GM21423 (cell line): ENCODE results near the gene TAS2R8.
"Not testable (repeated sequence)": the region's sequence is repeated elsewhere in the genome, so short reads cannot be mapped to it uniquely, and the experiment has no call there.

ENCODE experiments used
- ATAC-seq: cut with Tn5 transposase; IDR thresholded peaks from one replicate; pipeline ENCODE4 v1.9.1; 2021; ENCODE audit warnings: mild to moderate bottlenecking, moderate library complexity; ENCODE audit not compliant: unreplicated experiment

TAS2R8 gene, protein sequence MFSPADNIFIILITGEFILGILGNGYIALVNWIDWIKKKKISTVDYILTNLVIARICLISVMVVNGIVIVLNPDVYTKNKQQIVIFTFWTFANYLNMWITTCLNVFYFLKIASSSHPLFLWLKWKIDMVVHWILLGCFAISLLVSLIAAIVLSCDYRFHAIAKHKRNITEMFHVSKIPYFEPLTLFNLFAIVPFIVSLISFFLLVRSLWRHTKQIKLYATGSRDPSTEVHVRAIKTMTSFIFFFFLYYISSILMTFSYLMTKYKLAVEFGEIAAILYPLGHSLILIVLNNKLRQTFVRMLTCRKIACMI

GRCh38 chr12:10807186-10807585 lies at the start of gene TAS2R8:
TSS of gene TAS2R8 (minus strand) at chr12:10807286. CDS start at chr12:10806980, 306 bp downstream.
- no peak for ATAC-seq

DNA sequence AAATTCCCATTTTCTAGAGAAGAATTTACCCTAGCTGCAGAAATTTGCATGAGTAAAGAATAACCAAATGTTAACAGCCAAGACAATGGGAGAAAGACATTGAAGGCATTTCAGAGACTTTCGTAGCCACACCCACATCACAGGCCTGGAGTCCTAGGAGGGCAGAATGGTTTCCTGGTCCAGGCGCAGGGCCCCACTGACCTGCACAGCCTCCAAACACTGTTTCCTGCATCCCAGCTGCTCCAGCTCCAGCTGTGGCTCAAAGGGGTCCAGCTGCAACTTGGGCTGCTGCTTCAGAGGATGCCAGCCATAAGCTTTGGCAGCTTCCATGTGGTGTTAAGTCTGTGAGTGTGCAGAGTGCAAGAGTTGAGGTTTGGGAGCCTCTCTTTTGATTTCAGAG lies 48.7 kb upstream of the TAS2R8 start:
- no peak for ATAC-seq

DNA sequence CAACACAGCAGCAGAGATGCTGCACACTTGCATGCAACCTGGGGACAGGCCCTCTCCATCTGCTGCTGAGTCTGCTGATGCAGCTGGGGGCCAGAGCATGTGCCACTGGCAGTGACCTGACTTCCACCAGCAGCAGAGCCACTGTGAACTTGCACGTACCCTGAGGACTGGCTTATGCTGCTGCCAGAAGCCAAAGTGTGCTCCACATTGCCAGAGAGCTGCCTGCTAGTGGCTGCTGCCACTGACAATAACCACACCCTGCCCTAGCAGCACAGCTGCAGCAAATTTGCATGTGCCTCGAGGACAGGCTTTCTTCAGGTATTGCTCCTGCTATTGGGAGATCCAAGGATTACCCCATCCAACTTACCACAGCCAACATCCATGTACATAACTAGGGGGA lies 46.7 kb upstream of the TAS2R8 start:
- ATAC-seq, result no peak

DNA sequence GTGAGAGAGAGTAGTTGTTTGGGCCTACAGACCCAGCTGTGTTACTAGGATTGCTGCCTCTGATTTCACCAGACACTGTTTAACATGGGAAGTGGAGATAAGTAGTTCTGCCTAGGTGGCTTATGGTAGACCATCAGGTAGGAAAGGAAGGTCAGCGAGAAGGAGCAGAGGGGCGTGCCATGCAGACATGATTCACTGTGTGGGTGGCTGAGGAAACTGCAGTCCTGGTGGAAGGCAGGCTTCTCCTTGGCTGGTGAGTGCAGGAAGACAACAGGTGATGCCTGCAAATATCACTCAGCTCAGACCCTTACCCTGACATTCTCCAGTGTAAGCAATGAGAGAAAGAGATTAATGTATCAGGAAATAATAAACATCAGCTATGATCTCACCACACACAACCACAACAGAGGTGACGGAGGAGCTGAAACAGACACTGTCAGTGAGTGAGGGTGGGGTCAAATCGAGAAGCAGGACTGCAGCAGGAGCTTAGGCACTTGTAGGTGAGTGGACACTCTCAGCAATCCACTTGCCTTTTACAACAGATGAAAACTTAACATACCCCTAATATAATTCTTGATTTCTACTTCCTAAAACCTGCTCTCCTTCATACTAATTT lies 44.3 kb upstream of the TAS2R8 start:
- no peak for ATAC-seq

DNA sequence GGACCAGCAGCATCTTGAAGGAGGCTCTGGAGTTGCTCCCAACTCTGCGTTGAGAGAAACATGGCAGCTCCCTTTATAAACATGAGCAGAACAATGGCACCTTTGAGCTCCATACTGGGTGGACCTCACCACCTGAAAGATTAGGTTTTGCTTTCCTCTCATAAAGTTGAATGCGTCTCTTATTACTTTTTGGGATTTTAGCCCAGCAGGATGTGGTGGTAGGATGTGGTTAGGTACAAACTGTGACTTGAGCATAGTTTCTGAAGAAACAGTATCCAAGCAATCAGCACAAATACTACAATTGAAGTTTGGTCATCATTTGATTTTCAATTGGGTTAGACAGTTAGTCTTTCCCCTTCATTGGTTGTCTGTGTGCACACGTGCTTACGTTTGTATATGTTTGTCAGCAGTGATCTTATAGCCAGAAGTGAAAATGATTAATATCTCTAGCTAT lies 42.4 kb upstream of the TAS2R8 start, which contains the start of gene PRR4:
Gene PRR4 (minus strand): TSS at position 51 of the 454 bp plus-strand sequence. CDS start 38 bp downstream, at position 13.
- ATAC-seq, result no peak

- ATAC-seq, result no peak
Measured at GRCh38 chr12:10847744-10848143, 40.7 kb upstream of the TAS2R8 start.

DNA sequence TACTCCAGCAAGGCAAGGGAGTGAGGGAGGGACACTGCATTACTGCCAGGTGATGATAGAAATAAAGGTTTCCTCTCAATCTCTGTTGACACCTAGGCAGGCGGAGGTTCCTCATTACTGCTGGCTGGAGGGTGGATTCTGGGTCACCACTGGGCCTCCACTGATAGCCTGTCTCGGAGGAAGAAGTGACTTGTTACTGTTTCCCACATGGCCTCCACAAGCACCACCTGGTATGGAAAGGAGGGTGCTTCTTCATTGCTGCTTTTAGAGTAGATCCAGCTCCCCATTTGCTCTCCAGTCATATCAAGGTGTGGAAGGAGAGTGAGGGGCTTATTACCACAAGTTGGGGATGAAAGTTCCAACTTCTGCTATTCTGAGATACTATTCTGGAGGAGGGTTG lies 35.8 kb upstream of the TAS2R8 start:
- no peak for ATAC-seq

GRCh38 chr12:10838461-10838860 lies 31.4 kb upstream of the TAS2R8 start:
- no peak for ATAC-seq

DNA sequence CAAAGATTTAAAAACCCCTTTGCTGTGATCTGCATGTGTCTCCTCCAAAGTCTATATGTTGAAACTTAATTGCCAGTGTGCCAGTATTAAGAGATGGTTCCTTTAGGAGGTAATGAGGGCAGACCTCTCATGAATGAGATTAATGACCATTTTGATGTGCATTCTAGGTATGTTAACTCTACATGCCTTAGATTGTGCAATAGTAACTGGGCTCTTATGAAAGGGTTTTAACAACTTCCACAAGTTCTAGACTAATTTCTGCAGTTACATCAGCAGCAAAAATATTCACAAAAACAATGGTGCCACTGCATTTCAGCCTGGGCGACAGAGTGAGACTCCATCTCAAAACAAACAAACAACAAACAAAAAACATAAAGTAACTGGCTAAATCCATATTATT lies 22.9 kb upstream of the TAS2R8 start:
- ATAC-seq, result no peak

- ATAC-seq, result no peak
Measured at GRCh38 chr12:10826258-10826657, 19.2 kb upstream of the TAS2R8 start, which contains the start of gene TAS2R10. TSS of gene TAS2R10 (minus strand) at chr12:10826358. CDS start at chr12:10826269, 89 bp downstream.

- ATAC-seq, result no peak
Measured at GRCh38 chr12:10824957-10825356, 17.9 kb upstream of the TAS2R8 start.

- ATAC-seq, result no peak
Measured at GRCh38 chr12:10811883-10812536, 4.9 kb upstream of the TAS2R8 start.

DNA sequence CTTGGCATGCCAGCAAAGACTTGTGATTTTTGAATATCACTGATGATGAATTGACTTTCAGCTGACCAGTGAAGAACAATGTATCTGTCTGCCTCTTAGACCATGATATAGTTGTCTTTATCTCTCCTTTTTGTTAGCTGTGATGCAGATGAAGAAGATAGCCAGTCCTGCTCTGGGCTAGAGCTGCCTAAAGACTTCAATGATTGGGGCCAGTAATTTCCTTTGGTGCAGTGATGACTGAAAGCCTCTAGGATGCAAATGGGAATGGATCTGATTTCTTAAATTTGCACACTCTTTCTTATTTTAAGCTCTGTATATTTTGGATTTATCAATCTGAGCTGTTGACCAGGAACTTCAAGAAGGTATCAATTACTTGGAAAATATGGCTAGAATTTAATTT lies 3.0 kb upstream of the TAS2R8 start, which contains the start of gene TAS2R9:
Gene TAS2R9 (minus strand): TSS at position 101 of the 400 bp plus-strand sequence. CDS start 93 bp downstream, at position 8.
- no peak for ATAC-seq

DNA sequence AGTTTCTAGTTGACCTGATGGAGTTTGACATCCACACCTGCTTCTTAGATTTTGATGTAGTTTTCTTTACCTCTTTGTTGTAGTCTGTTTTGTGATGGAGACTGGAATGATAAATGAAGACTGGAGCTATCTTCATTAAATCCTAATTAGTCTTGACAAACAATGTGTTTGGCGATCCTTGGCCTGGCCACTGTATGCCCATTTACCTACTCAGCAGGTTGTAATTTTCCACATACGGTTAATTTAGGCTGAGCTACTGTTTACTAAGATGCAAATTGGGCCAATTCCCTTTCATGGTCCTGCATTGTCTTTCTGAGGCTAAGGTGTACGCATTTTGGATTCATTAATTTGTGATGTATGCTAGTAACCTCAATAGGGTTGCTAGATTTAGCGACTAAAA lies 4.5 kb downstream of the TAS2R8 start, which contains the start of gene TAS2R7:
Gene TAS2R7 (minus strand): TSS at position 41 of the 400 bp plus-strand sequence. CDS start 57 bp downstream, outside the sequence.
- ATAC-seq, result no peak

GRCh38 chr12:10801741-10802140 lies 5.3 kb downstream of the TAS2R8 start:
- ATAC-seq, result no peak

GRCh38 chr12:10794222-10794621 lies 12.9 kb downstream of the TAS2R8 start:
- ATAC-seq, result no peak

DNA sequence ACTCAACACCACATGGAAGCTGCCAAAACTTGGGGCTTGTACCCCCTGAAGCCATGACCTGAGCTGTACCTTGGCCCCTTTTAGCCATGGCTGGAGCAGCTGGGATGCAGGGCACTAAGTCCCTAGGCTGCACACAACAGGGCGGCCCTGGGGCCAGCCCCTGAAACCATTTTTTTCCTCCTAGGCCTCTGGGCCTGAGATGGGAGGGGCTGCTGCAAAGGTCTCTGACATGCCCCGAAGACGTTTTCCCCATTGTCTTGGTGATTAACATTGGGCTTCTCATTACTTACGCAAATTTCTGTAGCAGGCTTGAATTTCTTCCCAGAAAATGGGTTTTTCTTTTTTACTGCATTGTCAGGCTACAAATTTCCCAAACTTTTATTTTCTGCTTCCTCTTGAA lies 15.3 kb downstream of the TAS2R8 start:
- ATAC-seq, result not testable (repeated sequence)

DNA sequence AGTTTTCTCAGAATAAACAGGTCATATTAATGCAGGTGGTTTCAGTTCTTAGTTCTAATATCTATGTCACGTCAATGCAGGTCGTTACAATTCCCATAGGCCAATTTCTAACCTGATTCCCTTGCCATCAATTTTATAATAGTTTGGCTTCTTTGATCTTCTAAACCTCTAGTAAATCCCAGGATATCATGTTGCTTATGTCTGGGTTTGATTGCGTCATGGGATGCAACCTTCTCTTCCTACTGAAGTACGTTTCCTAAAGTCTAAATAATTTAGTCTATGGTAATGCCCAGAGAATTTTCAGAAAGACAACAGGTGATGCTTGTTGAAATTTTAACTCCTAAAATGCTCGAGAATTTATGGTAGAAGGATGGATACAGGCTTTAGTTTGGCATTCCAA lies 23.8 kb downstream of the TAS2R8 start:
- no peak for ATAC-seq

GRCh38 chr12:10779103-10779502 lies 28.0 kb downstream of the TAS2R8 start:
- no peak for ATAC-seq

DNA sequence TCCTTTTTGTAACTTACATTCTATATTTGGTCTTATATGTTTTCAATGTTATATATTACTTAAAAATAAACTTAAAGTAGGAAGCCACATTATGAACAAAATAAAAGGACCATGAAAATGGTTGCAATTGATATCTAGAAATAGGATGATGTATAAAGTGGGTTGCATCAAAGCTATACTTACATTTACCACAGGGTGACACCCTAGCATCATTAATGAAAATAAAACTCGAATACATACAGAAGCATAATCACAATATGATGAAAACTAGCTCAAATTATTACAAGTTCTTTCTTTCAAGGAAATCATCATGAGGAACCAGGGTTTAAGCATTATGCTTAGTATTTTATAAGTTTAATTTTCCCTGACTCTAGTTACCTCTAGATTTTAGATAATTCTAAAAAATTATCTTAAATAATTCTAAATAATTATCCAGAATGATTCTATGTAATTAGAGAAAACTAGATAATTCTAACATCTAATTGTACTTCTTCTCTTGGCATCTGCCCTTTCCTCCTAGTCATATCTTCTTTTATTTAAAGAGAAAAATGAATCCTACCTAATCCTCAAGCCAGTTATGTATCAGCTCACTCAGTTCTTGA lies 35.9 kb downstream of the TAS2R8 start:
- no peak for ATAC-seq

- no peak for ATAC-seq
Measured at GRCh38 chr12:10759657-10760056, 47.4 kb downstream of the TAS2R8 start.
